ENCODE data around the gene ARPC1B.

- TF ChIP-seq POLR2A (IDR thresholded peaks at IDR 0.05) = no peak
- TF ChIP-seq, protein P1, sequence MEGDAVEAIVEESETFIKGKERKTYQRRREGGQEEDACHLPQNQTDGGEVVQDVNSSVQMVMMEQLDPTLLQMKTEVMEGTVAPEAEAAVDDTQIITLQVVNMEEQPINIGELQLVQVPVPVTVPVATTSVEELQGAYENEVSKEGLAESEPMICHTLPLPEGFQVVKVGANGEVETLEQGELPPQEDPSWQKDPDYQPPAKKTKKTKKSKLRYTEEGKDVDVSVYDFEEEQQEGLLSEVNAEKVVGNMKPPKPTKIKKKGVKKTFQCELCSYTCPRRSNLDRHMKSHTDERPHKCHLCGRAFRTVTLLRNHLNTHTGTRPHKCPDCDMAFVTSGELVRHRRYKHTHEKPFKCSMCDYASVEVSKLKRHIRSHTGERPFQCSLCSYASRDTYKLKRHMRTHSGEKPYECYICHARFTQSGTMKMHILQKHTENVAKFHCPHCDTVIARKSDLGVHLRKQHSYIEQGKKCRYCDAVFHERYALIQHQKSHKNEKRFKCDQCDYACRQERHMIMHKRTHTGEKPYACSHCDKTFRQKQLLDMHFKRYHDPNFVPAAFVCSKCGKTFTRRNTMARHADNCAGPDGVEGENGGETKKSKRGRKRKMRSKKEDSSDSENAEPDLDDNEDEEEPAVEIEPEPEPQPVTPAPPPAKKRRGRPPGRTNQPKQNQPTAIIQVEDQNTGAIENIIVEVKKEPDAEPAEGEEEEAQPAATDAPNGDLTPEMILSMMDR (IDR thresholded peaks at IDR 0.05 in 4 of 5, conservative IDR thresholded peaks at IDR 0.05 in 1 of 5) = no peak
These were observed 5.7 kb downstream of the ARPC1B start for GRCh38 chr7:99380032-99380822.
